Measurements from ENCODE around the gene VASH1.
"Not testable (repeated sequence)": the region's sequence is repeated elsewhere in the genome, so short reads cannot be mapped to it uniquely, and the experiment has no call there.

The VASH1 gene

DNA sequence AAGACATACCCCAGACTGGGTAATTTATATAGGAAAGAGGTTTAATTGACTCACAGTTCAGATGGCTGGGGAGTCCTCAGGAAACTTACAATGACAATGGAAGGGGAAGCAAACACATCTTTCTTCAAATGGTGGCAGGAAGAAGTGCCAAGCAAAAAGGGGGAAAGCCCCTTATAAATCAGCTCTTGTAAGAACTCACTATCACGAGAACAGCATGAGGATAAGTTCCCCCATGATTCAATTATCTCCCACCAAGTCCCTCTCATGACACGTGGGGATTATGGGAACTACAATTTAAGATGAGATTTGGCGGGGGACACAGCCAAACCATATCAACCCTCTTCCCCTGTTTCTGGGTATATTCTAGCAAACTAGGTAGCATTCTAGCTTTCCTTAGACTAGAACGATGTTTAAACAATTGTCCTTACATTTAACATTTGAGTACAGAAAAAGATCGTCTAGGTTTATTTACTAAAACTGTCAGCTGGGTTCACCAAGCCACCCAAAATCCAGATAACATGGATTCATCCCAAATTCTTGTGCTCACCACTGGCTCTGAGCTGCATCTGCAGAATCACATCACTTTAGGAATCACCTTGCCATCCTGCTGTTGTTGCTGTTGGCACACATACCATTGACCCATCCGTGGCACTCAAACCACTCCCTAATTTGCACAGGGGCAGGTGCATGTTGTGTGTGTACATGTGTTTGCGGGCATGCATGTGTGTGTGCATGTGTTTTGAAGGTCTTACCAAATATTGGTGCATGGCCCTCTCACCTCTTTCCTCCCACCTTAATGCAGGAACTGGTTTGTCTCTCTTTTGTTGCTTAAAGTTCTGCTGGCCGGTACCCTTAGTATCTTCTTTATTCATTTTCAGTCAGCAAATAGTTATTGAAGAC lies 36.4 kb upstream of the VASH1 start:
- no peak for DNase-seq (ENCODE audit: low read depth in 1 of 2, low spot score in 1 of 2)
- TF ChIP-seq JUND (IDR thresholded peaks at IDR 0.05; ENCODE audit: low read depth), result no peak
- in situ Hi-C loops (cut with HindIII; ENCODE audit: low pct_unique_long_range_greater_than_20kb, low sequenced_read_pairs), result no loop called here

DNA sequence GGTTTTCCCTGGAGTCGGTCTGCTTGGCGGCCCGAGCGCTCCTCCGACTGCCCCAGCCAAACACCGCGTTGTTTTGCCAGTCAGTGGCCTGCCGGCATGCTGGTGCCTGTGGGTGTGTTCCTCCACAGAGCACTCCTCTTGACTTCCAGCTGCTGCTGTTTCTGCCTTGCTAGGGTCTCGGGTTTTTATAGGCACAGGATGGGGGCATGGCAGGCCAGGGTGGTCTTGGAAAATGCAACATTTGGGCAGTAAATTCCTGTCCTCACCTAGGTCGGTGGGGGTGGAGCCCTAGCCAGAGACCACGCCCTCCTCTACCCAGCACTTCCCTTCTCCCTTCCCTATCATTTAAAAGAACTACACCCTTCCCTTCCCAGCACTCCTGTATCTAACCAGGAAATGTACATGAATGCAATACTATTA lies 34.7 kb upstream of the VASH1 start:
- DNase-seq (ENCODE audit: low read depth in 1 of 2, low spot score in 1 of 2), result no peak
- in situ Hi-C loops (cut with HindIII; ENCODE audit: low pct_unique_long_range_greater_than_20kb, low sequenced_read_pairs), result no loop called here
- TF ChIP-seq JUND (IDR thresholded peaks at IDR 0.05; ENCODE audit: low read depth), result no peak

DNA sequence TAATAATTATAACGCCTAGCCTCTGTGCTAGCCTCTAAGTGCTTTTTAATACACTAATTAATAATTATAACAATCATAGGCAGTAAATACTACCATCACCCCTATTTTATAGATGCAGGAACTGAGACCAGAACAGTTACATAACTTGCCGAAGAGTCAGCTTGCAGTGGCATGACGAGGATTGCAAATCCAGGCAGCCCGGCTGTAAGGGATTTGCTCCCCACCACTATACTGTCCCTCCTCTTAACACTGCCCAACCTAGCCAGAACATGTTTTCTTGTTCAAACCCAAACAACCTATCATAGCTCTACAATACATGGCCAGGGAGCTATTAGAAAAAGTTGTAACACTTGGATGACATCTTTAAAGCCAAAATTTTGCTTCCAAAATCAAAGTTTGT lies 33.9 kb upstream of the VASH1 start:
- DNase-seq (ENCODE audit: low read depth in 1 of 2, low spot score in 1 of 2), result no peak
- in situ Hi-C loops (cut with HindIII; ENCODE audit: low pct_unique_long_range_greater_than_20kb, low sequenced_read_pairs), result no loop called here
- TF ChIP-seq JUND (IDR thresholded peaks at IDR 0.05; ENCODE audit: low read depth), result no peak

DNA sequence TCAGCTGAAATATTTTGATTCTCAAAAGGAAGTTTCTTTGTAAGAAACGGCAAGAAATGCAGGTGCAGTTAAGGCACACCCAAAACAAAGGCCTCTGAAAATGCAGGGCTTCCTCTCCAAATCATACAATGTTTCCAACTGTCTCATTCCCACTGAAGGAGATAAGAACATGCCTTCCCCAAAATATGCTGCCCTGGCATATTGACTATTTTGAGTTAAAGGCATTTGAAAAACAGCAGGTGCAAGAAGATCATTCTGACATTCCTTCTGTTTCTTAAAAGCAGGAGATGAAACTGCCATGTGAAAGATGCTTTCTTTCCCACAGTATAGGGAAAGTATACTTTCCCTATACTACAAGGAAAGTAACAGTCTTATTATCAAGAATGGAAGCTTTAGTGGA lies 33.4 kb upstream of the VASH1 start:
- in situ Hi-C loops (cut with HindIII; ENCODE audit: low pct_unique_long_range_greater_than_20kb, low sequenced_read_pairs), result no loop called here
- TF ChIP-seq JUND (IDR thresholded peaks at IDR 0.05; ENCODE audit: low read depth), result no peak
- no peak for DNase-seq (ENCODE audit: low read depth in 1 of 2, low spot score in 1 of 2)

DNA sequence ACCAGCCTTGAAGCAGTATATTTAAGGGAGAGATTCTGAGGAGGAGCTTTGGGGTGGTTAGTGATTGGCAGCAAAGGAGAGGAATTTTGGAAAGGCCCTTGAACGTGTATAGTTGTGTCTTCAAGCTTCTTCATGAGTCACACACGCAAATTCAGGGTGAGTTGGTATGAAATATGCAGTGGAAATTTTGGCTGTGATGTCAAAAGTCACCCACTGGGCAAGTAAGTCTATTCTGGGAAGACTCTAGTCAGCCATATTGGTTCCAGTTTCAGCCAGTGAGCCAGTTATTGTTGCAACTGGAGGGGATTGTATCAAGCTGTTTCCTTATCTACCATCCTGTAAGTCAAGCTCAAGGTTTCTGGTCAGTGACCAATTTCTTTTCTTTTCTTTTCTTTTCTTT lies 32.0 kb upstream of the VASH1 start:
- TF ChIP-seq JUND (IDR thresholded peaks at IDR 0.05; ENCODE audit: low read depth), result no peak
- no peak for DNase-seq (ENCODE audit: low read depth in 1 of 2, low spot score in 1 of 2)
- in situ Hi-C loops (cut with HindIII; ENCODE audit: low pct_unique_long_range_greater_than_20kb, low sequenced_read_pairs), result no loop called here

DNA sequence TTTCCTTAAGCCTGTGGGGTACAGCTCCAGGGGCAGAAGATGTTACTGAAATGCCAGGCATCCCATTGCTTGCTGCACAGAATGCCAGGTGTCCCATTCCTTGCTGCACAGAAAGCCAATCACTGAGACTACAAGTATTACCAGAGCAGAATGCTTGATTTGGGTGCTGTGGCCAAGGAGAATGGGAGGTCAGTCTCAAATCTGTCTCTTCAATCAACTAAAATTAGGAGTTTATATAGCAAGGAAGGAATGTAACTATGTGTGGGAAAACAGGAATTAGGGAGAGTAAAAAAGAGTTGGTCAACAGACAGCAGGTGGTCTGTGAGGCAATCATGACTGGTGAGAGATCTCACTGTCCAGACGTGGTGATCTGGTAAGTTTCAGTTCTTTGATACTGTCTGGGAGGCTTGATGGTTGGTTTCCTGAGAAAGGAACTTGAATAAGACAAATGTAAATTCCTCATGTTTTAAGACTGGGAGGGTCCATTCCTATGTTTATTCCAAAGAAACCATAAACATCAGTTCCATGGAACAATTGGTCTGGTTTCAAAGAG lies 31.2 kb upstream of the VASH1 start:
- TF ChIP-seq JUND (IDR thresholded peaks at IDR 0.05; ENCODE audit: low read depth), result no peak
- in situ Hi-C loops (cut with HindIII; ENCODE audit: low pct_unique_long_range_greater_than_20kb, low sequenced_read_pairs), result no loop called here
- DNase-seq (ENCODE audit: low read depth in 1 of 2, low spot score in 1 of 2), result no peak

DNA sequence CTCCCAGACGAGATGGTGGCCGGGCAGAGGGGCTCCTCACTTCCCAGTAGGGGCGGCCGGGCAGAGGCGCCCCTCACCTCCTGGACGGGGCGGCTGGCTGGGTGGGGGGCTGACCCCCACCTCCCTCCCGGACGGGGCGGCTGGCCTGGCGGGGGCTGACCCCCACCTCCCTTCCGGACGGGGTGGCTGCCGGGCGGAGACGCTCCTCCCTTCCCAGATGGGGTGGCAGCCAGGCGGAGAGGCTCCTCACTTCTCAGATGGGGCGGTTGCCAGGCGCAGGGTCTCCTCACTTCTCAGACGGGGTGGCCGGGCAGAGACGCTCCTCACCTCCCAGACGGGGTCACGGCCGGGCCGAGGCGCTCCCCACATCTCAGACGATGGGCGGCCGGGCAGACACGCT lies 26.8 kb upstream of the VASH1 start:
- in situ Hi-C loops (cut with HindIII; ENCODE audit: low pct_unique_long_range_greater_than_20kb, low sequenced_read_pairs); DNase-seq (ENCODE audit: low read depth in 1 of 2, low spot score in 1 of 2): not testable (repeated sequence)

DNA sequence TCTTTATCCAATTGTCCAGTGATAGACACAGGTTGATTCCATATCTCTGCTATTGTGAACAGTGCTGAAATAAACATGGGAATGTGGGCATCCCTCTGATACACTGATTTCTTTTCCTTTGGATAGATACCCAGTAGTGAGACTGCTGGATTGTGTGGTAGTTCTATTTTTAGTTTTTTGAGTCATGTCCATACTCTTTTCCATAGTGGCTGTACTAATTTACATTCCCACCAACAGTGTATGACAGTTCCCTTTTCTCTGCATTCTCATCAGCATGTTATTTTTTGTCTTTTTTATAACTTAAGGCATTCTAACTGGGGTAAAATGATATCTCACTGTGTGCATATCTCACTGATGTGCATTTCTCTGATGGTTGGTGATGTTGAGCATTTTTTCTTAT lies 24.8 kb upstream of the VASH1 start:
- no peak for TF ChIP-seq JUND (IDR thresholded peaks at IDR 0.05; ENCODE audit: low read depth)
- in situ Hi-C loops (cut with HindIII; ENCODE audit: low pct_unique_long_range_greater_than_20kb, low sequenced_read_pairs), result no loop called here
- no peak for DNase-seq (ENCODE audit: low read depth in 1 of 2, low spot score in 1 of 2)

DNA sequence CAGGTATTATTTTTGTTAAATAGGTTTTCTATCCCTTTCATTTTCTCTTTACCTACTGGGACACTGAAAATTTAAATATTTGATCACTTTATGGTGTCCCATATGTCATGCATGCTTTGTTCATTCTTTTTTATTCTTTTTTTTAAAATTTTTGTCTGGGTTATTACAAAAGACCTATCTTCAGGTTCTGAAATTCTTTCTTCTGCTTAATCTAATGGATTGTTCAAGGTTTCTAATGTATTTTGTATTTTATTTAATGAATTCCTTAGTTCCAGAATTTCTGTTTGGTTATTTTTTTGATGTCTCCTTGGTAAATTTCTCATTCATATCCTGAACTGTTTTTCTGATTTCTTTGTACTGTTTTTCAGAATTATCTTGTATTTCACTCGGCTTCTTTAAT lies 20.2 kb upstream of the VASH1 start:
- no peak for TF ChIP-seq JUND (IDR thresholded peaks at IDR 0.05; ENCODE audit: low read depth)
- in situ Hi-C loops (cut with HindIII; ENCODE audit: low pct_unique_long_range_greater_than_20kb, low sequenced_read_pairs), result no loop called here
- DNase-seq (ENCODE audit: low read depth in 1 of 2, low spot score in 1 of 2), result no peak

DNA sequence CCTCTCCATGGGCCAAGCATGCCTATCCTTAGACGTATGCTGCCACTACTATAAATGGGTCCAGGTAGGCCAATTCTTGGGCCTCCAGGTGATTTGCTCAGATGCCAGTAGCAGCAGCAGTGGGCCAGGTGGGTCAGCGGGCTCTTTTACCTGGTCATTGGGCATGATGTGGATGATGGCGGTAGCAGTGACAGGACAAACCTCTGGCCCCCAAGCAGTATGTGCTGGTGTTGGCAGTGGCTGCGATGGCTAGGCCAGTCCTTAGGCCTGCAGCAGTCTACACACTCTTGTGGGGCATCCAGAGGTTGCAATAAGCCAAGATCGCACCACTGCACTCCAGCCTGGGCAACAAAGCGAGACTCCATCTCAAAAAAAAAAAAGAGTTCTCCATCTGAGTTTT lies 19.1 kb upstream of the VASH1 start:
- TF ChIP-seq JUND (IDR thresholded peaks at IDR 0.05; ENCODE audit: low read depth), result no peak
- no peak for DNase-seq (ENCODE audit: low read depth in 1 of 2, low spot score in 1 of 2)
- in situ Hi-C loops (cut with HindIII; ENCODE audit: low pct_unique_long_range_greater_than_20kb, low sequenced_read_pairs), result no loop called here

DNA sequence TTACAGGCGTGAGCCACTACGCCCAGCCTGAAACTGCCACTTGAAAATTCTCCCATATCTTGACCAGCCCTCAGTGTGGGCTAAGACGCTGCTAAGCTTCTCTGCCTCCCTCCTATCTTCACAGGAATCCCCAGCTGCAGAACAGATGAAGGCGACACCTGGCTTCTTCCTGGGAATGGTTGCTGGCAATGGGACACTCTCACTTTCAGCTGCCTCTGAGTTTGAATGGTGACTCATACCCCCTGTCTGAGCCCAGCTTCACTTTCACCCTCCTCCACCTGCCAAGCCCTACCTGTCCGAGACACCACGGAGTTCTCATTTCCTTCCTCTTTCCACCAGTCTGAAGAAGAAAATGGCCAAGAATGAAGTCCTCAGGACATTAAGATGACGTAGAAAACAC lies 18.3 kb upstream of the VASH1 start:
- in situ Hi-C loops (cut with HindIII; ENCODE audit: low pct_unique_long_range_greater_than_20kb, low sequenced_read_pairs), result no loop called here
- TF ChIP-seq JUND (IDR thresholded peaks at IDR 0.05; ENCODE audit: low read depth), result no peak
- DNase-seq (ENCODE audit: low read depth in 1 of 2, low spot score in 1 of 2), result no peak

DNA sequence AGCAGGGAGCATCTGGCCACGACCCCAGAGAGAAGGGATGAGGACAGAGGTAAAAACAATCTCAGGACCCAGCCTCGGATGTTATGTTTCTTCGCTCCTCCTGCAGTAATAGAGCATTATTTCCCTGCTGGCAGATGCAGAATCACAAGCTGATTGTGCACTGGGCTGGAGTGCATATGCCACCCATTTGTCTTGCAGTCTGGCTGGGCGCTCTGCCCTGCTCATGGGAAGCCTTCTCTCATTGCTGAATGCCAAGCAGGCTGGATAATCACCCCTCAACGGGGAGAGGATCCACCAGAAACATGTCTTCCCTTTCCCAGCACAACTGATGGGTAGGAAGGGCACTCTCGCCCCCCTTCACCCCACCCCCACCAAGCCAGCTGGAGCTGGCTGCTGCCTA lies 8.5 kb upstream of the VASH1 start:
- TF ChIP-seq JUND (IDR thresholded peaks at IDR 0.05; ENCODE audit: low read depth), result no peak
- no peak for DNase-seq (ENCODE audit: low read depth in 1 of 2, low spot score in 1 of 2)
- in situ Hi-C loops (cut with HindIII; ENCODE audit: low pct_unique_long_range_greater_than_20kb, low sequenced_read_pairs), result no loop called here

DNA sequence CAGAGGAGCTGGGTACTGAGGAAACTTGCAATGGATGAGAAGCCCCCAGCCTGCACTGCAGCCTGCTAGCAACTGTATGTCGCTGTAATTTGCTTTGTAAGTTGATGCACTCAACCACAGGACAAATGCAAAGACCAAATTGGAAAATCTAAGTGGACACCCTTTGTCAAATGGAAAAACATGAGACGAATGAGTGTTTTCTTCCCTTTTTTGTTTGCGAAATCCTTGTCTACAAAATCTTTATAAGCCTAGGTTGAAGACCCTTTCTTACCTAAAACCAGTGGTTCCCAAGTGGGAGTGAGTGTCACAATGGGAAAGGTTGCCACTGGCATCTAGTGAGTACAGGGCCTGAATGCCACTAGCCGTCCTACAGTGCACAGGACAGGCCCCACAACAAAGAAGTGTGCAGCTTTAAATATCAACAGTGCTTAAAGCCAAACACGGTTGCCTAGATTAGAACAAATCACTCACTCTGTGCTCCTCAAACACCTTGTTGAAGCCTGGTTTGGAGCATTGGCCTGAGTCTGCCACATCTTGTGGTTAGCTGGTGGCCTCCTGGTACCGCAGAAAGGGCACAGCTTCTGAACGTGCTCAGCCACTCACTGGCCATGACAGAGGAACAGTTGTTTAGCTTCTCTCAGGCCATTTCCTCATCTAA lies 7.6 kb upstream of the VASH1 start:
- TF ChIP-seq JUND (IDR thresholded peaks at IDR 0.05; ENCODE audit: low read depth), result no peak
- no peak for DNase-seq (ENCODE audit: low read depth in 1 of 2, low spot score in 1 of 2)
- in situ Hi-C loops (cut with HindIII; ENCODE audit: low pct_unique_long_range_greater_than_20kb, low sequenced_read_pairs), result no loop called here

Measured in T47D (cell line).